ENCODE data around the gene ACSL6. TPM values are rescaled to one million over a fixed set of nuclear protein-coding genes. Genes with fewer than 3 reads are reported as not detected.
"Not testable (repeated sequence)": the region's sequence is repeated elsewhere in the genome, so short reads cannot be mapped to it uniquely, and the experiment has no call there.

Gene ACSL6
- total RNA-seq, 2 experiments from 2014 or later: 3.1 to 3.3 TPM

- POLR2A ChIA-PET: no interaction called here
- DNase-seq: no peak
- CTCF ChIA-PET: no interaction called here
- Mint-ChIP-seq H3K27me3 (no peaks in the 10 kb centered on the region), H3K27ac (no peak overlapping the region), H3K4me1 (peaks cover 25% of the 10 kb centered on the region), H3K4me3 (no peak overlapping the region), H3K36me3 (ENCODE audit: low read depth) (peaks cover 17% of the 10 kb centered on the region), H3K9me3 (ENCODE audit: low read depth) (peaks cover 31% of the 10 kb centered on the region)
- ATAC-seq: peak; percentile 55
- intact Hi-C loops (cut with DNase I, micrococcal nuclease): no loop called here
These were observed 104.8 kb downstream of the ACSL6 start for GRCh38 chr5:131906668-131907067.

- peak; percentile 71 for ATAC-seq
- Mint-ChIP-seq H3K36me3 (ENCODE audit: low read depth) (peaks cover 20% of the 10 kb centered on the region), H3K4me1 (peaks cover 32% of the 10 kb centered on the region), H3K27ac (peak overlapping the region; percentile 5), H3K9me3 (ENCODE audit: low read depth) (peaks cover 33% of the 10 kb centered on the region)
- POLR2A ChIA-PET; H3K27me3 Mint-ChIP-seq; DNase-seq; H3K4me3 Mint-ChIP-seq; CTCF ChIA-PET; intact Hi-C loops (cut with DNase I, micrococcal nuclease): not testable (repeated sequence)
These were observed 109.2 kb downstream of the ACSL6 start for GRCh38 chr5:131902266-131902665.

Other genes starting within 250 kb of the ACSL6 start
- 10 to 100 TPM; 14.2 to 16.3 TPM for gene FNIP1, start 214.6 kb downstream of the ACSL6 start, total RNA-seq
- gene MEIKIN, start 66.0 kb downstream of the ACSL6 start, total RNA-seq: not detected
- 10 to 100 TPM; 10.8 to 11.6 TPM for gene IL3, start 49.0 kb upstream of the ACSL6 start, total RNA-seq
- gene CSF2, start 62.1 kb upstream of the ACSL6 start, total RNA-seq: 10 to 100 TPM; 52.6 to 59.5 TPM
- gene P4HA2, start 216.2 kb upstream of the ACSL6 start, total RNA-seq: 1 to 10 TPM; 6.1 to 8.9 TPM
- gene PDLIM4, start 246.0 kb upstream of the ACSL6 start, total RNA-seq: under 1 TPM; 0.21 to 0.23 TPM

Data from activated CD4-positive, alpha-beta T cell treated with anti-CD3 and anti-CD28 coated beads for 36 hours (primary cell).